Epithelial cell of esophagus (primary cell): ENCODE data around the gene WDR86.

Experiments
- DNase-seq: peaks from one replicate; pipeline ENCODE4 v3.0.0; 2010; ENCODE audit warnings: low read depth
- H3K4me3 ChIP-seq: 2 replicates; pipeline ENCODE4 v1.5.1; 2011; ENCODE audit warnings: mild to moderate bottlenecking, low read length, control low read depth
- TF ChIP-seq, protein P1 (sequence below): IDR thresholded peaks from 2 replicates; pipeline ENCODE4 v1.5.1; 2011; ENCODE audit warnings: low read depth, mild to moderate bottlenecking, low read length, control low read depth, inconsistent platforms; ENCODE audit not compliant: insufficient read depth; ENCODE audit errors: missing control alignments

Gene WDR86

DNA sequence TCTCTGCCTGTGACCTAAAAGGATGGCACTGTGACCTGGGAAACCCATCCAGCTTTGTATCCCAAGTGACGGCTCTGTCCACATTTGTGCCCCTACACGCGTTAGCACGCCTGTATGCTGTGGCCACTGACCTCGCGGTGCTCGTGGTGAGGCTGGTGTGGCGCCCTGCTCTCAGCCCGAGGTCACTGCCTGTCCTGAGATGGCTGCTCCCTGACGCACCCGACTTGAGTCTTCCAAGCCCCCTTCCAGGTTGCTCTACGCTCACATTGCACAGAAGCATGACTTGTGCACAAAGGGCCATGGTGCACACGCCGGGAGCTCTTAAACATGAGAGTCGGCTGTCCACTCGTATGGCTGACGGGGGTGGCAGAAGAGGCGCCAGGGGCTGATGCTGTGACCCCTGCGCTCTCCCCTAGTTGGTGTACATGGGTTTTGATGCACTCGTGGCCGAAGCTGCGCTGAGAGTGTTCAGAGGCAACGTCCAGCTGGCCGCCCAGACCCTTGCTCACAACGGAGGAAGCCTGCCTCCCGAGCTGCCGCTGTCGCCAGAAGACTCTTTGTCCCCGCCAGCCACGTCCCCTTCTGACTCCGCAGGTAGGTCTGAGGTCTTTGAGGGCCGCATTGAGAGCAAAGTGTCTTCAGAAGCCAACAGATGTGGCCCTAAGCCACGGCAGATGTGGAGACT, 33.5 kb downstream of the WDR86 start:
- TF ChIP-seq, protein P1, sequence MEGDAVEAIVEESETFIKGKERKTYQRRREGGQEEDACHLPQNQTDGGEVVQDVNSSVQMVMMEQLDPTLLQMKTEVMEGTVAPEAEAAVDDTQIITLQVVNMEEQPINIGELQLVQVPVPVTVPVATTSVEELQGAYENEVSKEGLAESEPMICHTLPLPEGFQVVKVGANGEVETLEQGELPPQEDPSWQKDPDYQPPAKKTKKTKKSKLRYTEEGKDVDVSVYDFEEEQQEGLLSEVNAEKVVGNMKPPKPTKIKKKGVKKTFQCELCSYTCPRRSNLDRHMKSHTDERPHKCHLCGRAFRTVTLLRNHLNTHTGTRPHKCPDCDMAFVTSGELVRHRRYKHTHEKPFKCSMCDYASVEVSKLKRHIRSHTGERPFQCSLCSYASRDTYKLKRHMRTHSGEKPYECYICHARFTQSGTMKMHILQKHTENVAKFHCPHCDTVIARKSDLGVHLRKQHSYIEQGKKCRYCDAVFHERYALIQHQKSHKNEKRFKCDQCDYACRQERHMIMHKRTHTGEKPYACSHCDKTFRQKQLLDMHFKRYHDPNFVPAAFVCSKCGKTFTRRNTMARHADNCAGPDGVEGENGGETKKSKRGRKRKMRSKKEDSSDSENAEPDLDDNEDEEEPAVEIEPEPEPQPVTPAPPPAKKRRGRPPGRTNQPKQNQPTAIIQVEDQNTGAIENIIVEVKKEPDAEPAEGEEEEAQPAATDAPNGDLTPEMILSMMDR = no peak
- DNase-seq = no peak
- H3K4me3 ChIP-seq = no peak overlapping the region

DNA sequence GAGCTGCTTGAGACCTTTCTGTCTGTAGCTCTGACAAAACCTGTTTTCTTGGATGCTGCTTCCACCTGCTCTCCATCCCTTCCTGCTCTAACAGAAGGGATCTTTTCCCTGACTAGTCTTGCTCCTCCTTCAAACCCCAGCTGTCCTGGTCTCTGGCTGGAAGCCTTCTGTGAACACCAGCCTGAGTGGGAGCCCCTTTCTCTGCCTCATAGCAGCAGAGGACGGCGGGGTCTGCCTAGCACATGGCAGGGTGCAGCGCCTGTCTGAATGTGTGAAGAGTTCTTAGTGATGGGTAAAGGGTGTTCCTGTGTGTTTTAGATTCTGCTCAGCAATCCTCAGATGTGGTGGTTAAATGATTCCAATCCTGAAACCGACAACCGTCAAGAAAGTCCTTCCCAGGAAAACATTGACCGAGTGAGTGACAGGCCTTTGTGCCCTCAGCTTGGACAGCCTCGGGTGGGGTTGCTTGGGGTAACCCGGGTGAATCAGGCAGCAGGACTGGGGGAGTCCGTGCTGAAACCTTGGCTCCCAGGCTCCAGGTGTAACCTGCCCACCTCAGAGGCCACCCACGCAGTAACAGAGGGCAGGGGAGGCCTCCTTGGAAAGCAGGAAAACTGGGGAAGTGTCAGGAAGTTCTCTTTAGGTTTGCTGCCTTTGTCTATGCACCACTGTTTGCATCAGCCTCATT, 34.2 kb downstream of the WDR86 start:
- H3K4me3 ChIP-seq = no peak overlapping the region
- no peak for DNase-seq
- TF ChIP-seq, protein P1 = no peak

DNA sequence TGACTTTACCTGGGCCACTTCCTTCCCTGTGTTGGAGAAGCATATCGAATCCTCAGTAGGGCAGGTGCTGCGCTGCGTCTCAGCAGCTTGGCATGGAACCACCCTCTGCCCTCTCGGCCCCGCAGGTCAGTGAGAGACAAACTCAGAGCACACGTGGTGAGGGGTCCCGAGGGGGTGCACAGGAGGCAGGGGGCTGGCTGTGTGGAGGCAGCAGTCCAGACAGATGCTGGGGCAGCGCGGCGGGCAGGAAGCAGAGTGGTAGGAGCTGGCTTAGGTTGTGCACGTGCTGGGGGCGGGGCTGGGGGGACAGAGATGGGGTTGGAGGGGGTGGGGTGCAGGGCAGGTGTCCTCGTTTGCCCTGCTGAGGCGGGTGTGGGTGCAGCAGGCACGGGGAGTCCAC, 35.1 kb downstream of the WDR86 start:
- H3K4me3 ChIP-seq = no peak overlapping the region
- DNase-seq = no peak
- TF ChIP-seq, protein P1 = no peak

DNA sequence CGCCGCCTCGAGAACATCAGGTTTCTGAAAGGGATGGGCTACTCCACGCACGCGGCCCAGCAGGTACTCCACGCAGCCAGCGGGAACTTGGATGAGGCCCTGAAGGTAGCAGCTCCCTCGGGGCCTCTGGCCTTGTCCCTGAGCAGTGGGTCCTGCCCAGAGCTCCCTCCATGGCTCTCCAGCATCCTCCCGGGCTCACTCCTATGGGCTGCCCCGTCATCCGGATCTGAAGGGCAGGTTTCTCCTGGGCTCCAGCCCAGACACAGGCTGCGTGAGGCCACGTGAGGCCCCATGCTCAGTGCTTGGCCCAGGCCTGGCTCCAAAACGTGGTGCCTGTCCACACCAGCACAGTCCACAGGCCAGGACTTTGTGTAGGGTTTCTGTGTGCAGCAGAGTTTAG, 35.7 kb downstream of the WDR86 start:
- no peak for DNase-seq
- TF ChIP-seq, protein P1 = no peak

DNA sequence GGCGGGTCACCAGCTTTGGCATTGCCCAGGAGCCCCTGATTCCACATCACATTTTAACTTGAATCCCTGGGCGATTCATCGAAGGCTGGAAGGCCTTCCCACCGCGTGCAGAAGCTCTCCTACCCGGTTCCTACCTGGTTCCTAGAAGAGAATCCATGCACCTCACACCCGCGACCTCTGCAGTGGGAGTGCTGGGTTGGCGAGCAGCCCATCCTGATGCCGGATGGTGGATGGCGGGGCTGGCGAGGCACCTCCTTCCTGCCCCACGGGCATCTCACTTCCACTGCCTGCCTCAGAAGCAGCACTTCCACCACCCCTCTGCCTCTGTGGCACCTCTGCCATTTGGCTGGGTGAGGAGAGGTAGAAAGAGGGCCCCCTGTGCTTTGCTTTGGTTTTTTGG, 36.2 kb downstream of the WDR86 start:
- no peak for DNase-seq
- TF ChIP-seq, protein P1 = no peak
- H3K4me3 ChIP-seq = no peak overlapping the region

More for the DNA sequence above, 35.7 kb downstream of the WDR86 start:
- no peak overlapping the region for H3K4me3 ChIP-seq

DNA sequence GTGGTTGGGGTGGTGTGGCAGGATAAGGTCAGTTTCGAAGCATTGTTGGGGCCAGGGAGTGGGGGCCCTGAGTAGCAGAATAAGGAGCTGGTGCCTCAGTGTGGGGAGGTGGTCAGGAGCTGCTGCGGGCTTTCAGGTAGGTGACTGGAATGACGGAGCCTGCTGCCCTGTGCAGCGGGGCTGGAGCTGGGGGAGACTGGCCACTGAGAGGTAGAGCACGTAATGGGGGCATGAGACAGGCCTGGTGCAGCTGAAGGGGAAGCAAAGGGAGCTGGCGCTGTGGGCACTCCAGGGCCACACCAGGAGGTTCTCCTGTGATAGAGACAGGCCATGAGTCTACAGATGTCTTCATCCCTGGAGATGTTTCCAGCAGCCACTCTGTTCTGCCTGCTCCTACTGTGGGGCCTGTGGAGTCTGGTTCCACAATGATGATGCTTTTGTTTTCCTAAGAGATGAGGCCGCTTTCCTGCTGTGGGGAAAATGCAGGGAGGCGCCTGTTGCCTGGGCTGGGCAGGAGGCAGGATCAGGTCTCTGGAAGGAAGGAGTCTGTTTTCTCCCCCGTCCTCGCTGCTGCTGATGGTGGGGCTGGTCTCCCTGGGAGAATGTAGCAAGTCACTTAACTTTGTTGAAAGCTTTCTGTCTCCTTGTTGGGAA, 37.1 kb downstream of the WDR86 start:
- no peak for DNase-seq
- no peak overlapping the region for H3K4me3 ChIP-seq
- TF ChIP-seq, protein P1 = no peak
